K562 (cell line): ENCODE measurements around the gene CYS1. TPM values are rescaled to one million over a fixed set of nuclear protein-coding genes. Genes with fewer than 3 reads are reported as not detected.

Source experiments
- ATF7 ChIP-seq: fragments of 450-650 bp; IDR thresholded peaks from 2 replicates; pipeline ENCODE4 v1.7.1; 2014; ENCODE audit warnings: mild to moderate bottlenecking, moderate library complexity
- GABPB2 ChIP-seq: fragments of 250-450 bp; sonication (Bioruptor Pico); conservative IDR thresholded peaks from 2 replicates; pipeline ENCODE4 v1.5.1; 2021; ENCODE audit warnings: mild to moderate bottlenecking
- HDAC3 ChIP-seq: fragments of 450-650 bp; IDR thresholded peaks from 2 replicates; pipeline ENCODE4 v1.6.1; 2018; ENCODE audit warnings: borderline replicate concordance, mild to moderate bottlenecking, moderate library complexity; ENCODE audit not compliant: partially characterized antibody
- KHSRP ChIP-seq: fragments of 450-650 bp; IDR thresholded peaks from 2 replicates; pipeline ENCODE4 v1.6.1; 2017
- MXD1 ChIP-seq: fragments of 250-450 bp; sonication (Bioruptor Pico); IDR thresholded peaks from 2 replicates; pipeline ENCODE4 v1.8.0; 2021; ENCODE audit warnings: borderline replicate concordance, mild to moderate bottlenecking, moderate library complexity; ENCODE audit not compliant: poor library complexity, severe bottlenecking
- MYNN ChIP-seq, 2 experiments: sonication (generic); formaldehyde crosslinking in 1 of 2; IDR thresholded peaks; 2 replicates each; pipeline versions ENCODE4 v1.5.0 to v1.6.1; 2016 to 2020; ENCODE audit warnings: antibody characterized with exemption in 1 of 2, missing genetic modification reagents in 1 of 2
- PCBP2 ChIP-seq: fragments of 200-400 bp; formaldehyde crosslinking; IDR thresholded peaks from 2 replicates; pipeline ENCODE4 v1.6.1; 2018; ENCODE audit warnings: low read length, low read depth, mild to moderate bottlenecking, moderate library complexity; ENCODE audit not compliant: poor library complexity, severe bottlenecking
- PHF8 ChIP-seq: fragments of 200-600 bp; sonication (generic); IDR thresholded peaks from 2 replicates; pipeline ENCODE4 v1.6.1; 2012; ENCODE audit warnings: mixed run types, mild to moderate bottlenecking, inconsistent platforms, low read length, moderate library complexity, borderline replicate concordance
- RCOR1 ChIP-seq, 2 experiments: IDR thresholded peaks; 2 replicates each; pipeline ENCODE4 v1.6.1; 2012; ENCODE audit warnings: low read depth in 2 of 2, low read length in 2 of 2, borderline replicate concordance in 1 of 2, improper control_type of control experiment in 1 of 2
- TAF1 ChIP-seq: IDR thresholded peaks from 2 replicates; pipeline ENCODE4 v1.6.1; 2011; ENCODE audit warnings: mild to moderate bottlenecking, low read length, moderate library complexity; ENCODE audit not compliant: insufficient read depth, control insufficient read depth, severe bottlenecking; ENCODE audit errors: extremely low read depth
- TEAD1 ChIP-seq, 2 experiments: fragments of 450-650 bp in 1 of 2; sonication (generic) in 1 of 2; formaldehyde crosslinking; IDR thresholded peaks; 2 replicates each; pipeline versions ENCODE4 v1.4.0 to v1.8.0; 2020 to 2022; ENCODE audit warnings: mild to moderate bottlenecking in 2 of 2, missing genetic modification reagents in 1 of 2
- ZNF318 ChIP-seq, 2 experiments: fragments of 450-650 bp; IDR thresholded peaks; 2 replicates each; pipeline ENCODE4 v1.6.1; 2016; ENCODE audit warnings: mild to moderate bottlenecking in 2 of 2, borderline replicate concordance in 1 of 2, low read depth in 1 of 2, moderate library complexity in 1 of 2
- polyA plus RNA-seq, 8 experiments: library from polyadenylated mRNA; depleted of rRNA in 4 of 8; stranded (reverse) in 5 of 8; unstranded in 3 of 8; fragments of >200 nt; fragmentation: Nextera tagmentation in 2 of 8; fragmentation: Illumina TruSeq in 1 of 8; extraction: Ambion mirVana in 2 of 8; extraction: Trizol in 1 of 8; gene quantifications; 2 replicates each; pipeline versions ENCODE4 v1.2.1 to v1.2.3, GENCODE V29; 2011 to 2014; ENCODE audit warnings: inconsistent platforms in 1 of 8, missing spikeins in 1 of 8
- total RNA-seq, 7 experiments: library from RNA; depleted of rRNA in 6 of 7; stranded (reverse); fragments of >200 nt in 6 of 7; fragmentation: Illumina TruSeq in 2 of 7; extraction: Trizol in 2 of 7; gene quantifications; 2 replicates each; pipeline versions ENCODE4 v1.2.1 to v1.2.3, GENCODE V29; 2011 to 2021; ENCODE audit warnings: low replicate concordance in 1 of 7

Gene CYS1
- total and polyA plus RNA-seq, 9 of the 15 experiments (the other 6 are each of a cell fraction or from before 2014, with no cell fraction given): 0.11 to 0.13 TPM; not detected in 7

GRCh38 chr2:10043906-10044601 is 36.2 kb downstream of the CYS1 start (continued):
- TF ChIP-seq MYNN (IDR thresholded peaks at IDR 0.05) (no peak), MYNN (CRISPR knock-in tag; IDR thresholded peaks at IDR 0.05) (no peak), PCBP2 (no peak), KHSRP (no peak), ATF7 (peak; percentile 97), GABPB2 (CRISPR knock-in tag) (no peak), HDAC3 (no peak), MXD1 (CRISPR knock-in tag) (peak; percentile 16), TEAD1 (CRISPR knock-in tag; IDR thresholded peaks at IDR 0.05) (peak; percentile 60 to 72; a peak in 2 of 4 replicates), RCOR1 (IDR thresholded peaks at IDR 0.05; ENCODE audit: borderline replicate concordance in 1 of 2, low read depth in 2 of 2, low read length in 2 of 2) (peak in 1 of 2 experiments; percentile 48; a peak in 1 of 4 replicates), TAF1 (no peak), PHF8 (no peak), ZNF318 (IDR thresholded peaks at IDR 0.05; ENCODE audit: borderline replicate concordance in 1 of 2, low read depth in 1 of 2) (no peak)
